GM19193 (cell line): ENCODE results near the gene ASPG.

Experiments used
- POLR2A ChIP-seq: IDR thresholded peaks from 4 replicates; pipeline ENCODE4 v1.6.1; 2011; ENCODE audit not compliant: insufficient read depth, insufficient read length; ENCODE audit errors: extremely low read depth

Gene ASPG

DNA sequence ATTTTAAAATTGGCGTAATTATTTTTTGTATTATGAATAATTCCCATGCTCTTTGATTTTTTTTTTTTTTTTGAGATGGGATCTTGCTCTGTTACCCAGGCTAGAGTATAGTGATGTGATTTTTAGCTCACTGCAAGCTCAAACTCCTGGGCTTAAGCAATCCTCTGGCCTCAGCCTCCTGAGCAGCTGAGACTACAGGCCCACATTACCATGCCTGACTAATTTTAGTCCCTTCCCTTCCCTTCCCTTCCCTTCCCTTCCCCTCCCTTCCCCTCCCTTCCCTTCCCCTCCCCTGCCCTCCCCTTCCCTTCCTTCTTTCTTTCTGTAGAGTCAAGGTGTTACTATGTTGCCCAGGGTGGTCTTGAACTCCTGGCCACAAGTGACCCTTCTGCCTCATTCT, 43.5 kb downstream of the ASPG start:
- TF ChIP-seq POLR2A, result no peak

DNA sequence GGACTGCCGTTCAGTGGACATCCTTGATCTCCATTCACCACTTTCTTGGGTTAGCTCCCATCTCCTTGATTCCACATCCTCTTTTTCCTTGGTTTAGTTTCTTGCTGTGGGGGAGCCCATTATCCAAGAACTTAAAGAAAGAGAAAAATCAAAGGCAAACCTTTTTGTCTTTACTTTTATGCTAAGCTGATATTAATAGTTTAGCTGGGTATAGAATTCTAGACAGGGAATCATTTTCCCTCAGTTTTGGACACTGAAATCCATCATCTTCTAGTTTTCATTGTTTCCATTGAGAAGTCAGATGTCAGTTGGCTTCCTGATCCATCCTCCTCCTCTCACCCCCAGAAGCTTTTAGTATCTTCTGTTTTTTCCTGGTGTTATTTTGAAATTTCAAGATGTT, 44.1 kb downstream of the ASPG start:
- TF ChIP-seq POLR2A, result no peak

DNA sequence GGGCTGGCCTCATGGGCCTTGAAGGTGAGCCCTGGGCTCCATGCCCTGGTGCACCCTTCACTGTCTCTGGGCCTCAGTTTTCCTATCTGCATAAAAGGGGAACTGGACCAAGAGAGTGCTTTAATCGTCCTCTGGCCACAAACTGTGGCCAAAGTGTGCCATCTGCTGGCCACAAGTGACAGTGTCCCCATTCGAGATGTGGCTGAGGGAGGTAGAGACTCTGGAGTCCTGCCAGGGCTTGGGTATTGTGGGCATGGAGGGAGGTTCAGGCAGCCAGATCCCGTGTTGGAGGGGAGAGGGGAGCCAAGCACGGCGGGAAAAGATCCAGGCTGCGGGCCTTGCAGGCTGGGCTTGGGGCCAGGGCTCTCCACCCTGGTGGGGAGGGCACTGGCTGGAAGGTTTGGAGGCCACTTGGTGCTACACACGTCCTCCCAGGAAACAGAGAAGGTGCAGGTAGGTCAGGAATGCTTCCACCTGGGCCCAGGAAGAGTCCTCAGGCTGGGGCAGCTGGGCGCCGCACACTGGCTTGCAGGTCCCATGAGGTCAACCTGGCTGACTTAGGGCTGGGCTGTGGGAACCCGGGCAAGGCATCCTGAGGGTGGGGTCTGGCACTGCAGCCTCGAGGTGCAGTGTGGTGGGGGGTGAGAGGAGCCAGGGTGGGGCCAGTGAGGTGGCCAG, 45.6 kb downstream of the ASPG start:
- no peak for TF ChIP-seq POLR2A

- no peak for TF ChIP-seq POLR2A
Measured at GRCh38 chr14:104131968-104132732, 46.6 kb downstream of the ASPG start.

GRCh38 chr14:104132981-104133380, 47.5 kb downstream of the ASPG start:
- TF ChIP-seq POLR2A, result no peak

- no peak for TF ChIP-seq POLR2A
Measured at GRCh38 chr14:104133496-104133895, 48.0 kb downstream of the ASPG start.

DNA sequence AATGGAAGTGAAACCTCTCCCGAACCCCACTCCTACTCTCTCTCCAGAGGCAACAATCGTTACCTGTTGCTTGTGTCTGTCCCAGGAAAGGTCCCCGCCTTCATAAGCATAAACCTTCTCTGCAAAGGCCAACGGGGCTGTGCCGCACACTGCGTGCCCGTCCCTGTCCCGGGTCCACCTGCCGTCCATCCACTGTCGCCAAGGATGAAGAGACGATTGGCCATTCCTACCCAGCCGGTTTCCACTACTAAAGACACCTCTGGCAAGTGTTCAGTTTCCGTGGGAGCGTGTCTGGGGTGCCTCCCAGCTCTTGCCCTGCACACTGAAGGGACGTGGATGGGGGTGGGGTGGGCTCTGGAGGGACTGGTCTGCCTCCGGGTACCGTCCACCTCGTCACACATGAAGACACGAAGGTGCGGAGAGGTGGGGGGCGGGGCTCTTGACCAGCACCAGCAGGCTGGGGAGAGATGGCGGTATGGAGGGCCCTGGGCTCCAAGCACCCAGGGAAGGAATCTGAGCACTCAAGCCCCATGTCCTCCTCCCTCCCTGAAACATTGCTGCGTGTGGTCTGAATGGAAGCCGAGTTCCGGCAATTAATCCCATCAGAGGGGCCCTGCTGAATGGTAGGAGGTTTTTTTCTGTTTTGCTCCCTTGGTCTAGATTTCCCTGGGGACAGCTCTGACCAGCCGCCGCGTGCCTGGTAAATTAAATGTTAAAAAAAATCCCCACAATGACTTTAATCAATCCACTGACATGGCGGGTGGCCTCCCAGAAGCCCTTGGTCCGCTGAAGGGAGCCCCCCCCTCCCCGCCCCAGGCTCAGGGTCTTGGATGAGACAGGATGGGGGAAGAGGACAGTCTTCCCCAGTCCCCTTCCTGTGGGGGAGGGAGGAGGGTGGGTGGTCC, 48.8 kb downstream of the ASPG start:
- TF ChIP-seq POLR2A, result no peak

- TF ChIP-seq POLR2A, result no peak
Measured at GRCh38 chr14:104135121-104135903, 49.8 kb downstream of the ASPG start.

DNA sequence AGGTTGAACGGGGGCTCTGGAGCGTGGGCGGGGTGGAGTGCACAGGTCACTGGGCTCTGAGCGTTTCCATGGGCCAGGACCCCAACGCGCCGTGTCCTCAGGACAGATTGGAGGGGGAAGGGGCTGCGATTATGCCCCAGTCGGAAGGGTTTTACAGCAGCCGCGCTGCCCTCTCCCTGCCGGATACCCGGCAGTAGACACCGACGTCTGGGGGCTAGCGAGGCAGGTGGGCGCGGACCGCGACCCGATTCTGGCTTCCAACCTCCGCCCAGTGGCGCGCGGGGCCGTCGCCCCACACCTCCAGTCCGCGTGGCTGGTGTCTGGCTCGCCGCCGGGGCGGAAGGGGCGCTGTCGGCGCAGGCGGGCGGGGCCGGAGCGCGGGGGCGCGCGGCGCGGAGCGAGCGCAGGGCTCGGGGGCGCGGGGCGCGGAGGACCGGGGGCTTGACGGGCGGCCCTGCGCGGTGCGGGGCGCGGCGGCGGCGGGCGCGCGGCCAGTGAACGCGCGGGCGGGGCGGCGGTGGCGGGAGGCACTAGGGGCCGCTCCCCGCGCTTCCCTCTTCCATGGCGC, 50.5 kb downstream of the ASPG start:
- TF ChIP-seq POLR2A, result no peak

DNA sequence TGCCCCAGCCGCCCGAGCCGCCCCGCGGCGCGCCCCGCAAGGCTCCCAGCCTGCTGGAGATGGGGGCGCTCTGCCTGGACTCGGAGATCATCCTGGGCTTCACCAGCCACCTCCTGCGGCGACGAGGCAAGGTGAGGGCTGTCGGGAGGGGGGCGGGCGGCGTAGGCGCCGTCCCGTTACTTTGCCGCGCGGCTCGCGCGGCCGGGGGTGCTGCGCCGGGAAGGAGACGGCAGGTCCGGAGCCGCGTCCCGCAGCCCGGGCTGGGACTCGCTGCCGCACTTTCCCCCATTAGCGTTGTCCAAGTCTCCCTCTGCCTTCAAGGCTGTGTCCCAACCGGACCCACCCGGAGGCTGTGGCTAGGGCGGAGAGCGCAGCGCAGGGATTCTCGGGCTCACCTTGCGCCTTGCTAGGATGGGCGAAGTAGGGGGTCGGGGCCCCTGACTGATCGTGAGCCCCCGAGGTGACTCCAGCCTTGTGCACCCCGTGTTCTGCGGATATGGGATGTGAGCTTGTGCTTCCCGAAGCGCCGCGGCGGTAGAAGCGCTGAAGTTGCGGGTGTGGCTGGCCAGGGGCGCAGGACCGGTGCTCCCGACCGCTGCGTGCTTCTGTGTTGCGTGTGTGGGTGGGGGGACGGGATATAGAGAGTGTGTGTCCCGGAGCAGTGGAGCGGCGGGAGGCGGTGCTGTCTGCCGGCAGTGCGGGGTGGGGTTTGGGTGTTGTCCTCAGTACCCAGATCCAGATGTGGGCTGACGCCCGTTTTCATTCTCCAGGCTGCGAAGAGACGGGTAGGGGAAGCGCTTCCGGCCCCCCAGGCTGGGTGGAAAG, 51.2 kb downstream of the ASPG start:
- no peak for TF ChIP-seq POLR2A

GRCh38 chr14:104137297-104138097, 52.0 kb downstream of the ASPG start:
- no peak for TF ChIP-seq POLR2A

GRCh38 chr14:104138098-104138717, 52.7 kb downstream of the ASPG start, which contains the start of gene KIF26A:
TSS of gene KIF26A (plus strand) at chr14:104138587. CDS start at chr14:104138723, 136 bp downstream.
- TF ChIP-seq POLR2A, result no peak
